ENCODE measurements around the gene MCF2L. TPM values are rescaled to one million over a fixed set of nuclear protein-coding genes. Genes with fewer than 3 reads are reported as not detected.

The MCF2L gene
- total RNA-seq, 2 experiments from 2014 or later: 13.0 to 13.5 TPM

GRCh38 chr13:113089693-113090414, 120.8 kb downstream of the MCF2L start:
- Mint-ChIP-seq H3K27me3 (no peaks in the 10 kb centered on the region), H3K27ac (no peak overlapping the region), H3K4me1 (ENCODE audit: low read depth) (no peaks in the 10 kb centered on the region), H3K36me3 (ENCODE audit: low read depth) (peaks cover 16% of the 10 kb centered on the region), H3K4me3 (no peak overlapping the region), H3K9me3 (no peaks in the 10 kb centered on the region)
- DNase-seq (no peak), ATAC-seq (ENCODE audit: poor library complexity) (no peak)
- CTCF ChIA-PET: interaction anchor here (0.9 kb wide), 1 partner anchor 9 kb away, joined by 3 read pairs; no protein-coding TSS in a partner anchor
- Histone ChIP-seq H3K27me3 (ENCODE audit: control insufficient read depth in 1 of 2, insufficient read depth in 2 of 2, low read length in 2 of 2) (no peaks in the 10 kb centered on the region), H3K36me3 (ENCODE audit: insufficient read depth, low read length) (peaks cover 2% of the 10 kb centered on the region), H3K4me3 (ENCODE audit: low read length) (no peak overlapping the region), H3K4me1 (ENCODE audit: insufficient read depth, low read length) (no peaks in the 10 kb centered on the region), H3K27ac (ENCODE audit: low read depth in 1 of 2, low read length in 2 of 2) (no peak overlapping the region), H3K9me3 (ENCODE audit: control insufficient read depth in 1 of 2, insufficient read depth in 1 of 2, low read length in 2 of 2) (no peaks in the 10 kb centered on the region)
- TF ChIP-seq, protein P1, sequence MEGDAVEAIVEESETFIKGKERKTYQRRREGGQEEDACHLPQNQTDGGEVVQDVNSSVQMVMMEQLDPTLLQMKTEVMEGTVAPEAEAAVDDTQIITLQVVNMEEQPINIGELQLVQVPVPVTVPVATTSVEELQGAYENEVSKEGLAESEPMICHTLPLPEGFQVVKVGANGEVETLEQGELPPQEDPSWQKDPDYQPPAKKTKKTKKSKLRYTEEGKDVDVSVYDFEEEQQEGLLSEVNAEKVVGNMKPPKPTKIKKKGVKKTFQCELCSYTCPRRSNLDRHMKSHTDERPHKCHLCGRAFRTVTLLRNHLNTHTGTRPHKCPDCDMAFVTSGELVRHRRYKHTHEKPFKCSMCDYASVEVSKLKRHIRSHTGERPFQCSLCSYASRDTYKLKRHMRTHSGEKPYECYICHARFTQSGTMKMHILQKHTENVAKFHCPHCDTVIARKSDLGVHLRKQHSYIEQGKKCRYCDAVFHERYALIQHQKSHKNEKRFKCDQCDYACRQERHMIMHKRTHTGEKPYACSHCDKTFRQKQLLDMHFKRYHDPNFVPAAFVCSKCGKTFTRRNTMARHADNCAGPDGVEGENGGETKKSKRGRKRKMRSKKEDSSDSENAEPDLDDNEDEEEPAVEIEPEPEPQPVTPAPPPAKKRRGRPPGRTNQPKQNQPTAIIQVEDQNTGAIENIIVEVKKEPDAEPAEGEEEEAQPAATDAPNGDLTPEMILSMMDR (IDR thresholded peaks at IDR 0.05): no peak
- POLR2A ChIA-PET: no interaction called here
- intact Hi-C loops (cut with DNase I, micrococcal nuclease): no loop called here

GRCh38 chr13:113090415-113090770, 121.4 kb downstream of the MCF2L start:
- Histone ChIP-seq H3K36me3 (ENCODE audit: insufficient read depth, low read length) (peaks cover 2% of the 10 kb centered on the region), H3K4me1 (ENCODE audit: insufficient read depth, low read length) (no peaks in the 10 kb centered on the region), H3K27me3 (ENCODE audit: control insufficient read depth in 1 of 2, insufficient read depth in 2 of 2, low read length in 2 of 2) (no peaks in the 10 kb centered on the region), H3K27ac (ENCODE audit: low read depth in 1 of 2, low read length in 2 of 2) (no peak overlapping the region), H3K4me3 (ENCODE audit: low read length) (no peak overlapping the region), H3K9me3 (ENCODE audit: control insufficient read depth in 1 of 2, insufficient read depth in 1 of 2, low read length in 2 of 2) (no peaks in the 10 kb centered on the region)
- no peaks in the 10 kb centered on the region for H3K27me3 Mint-ChIP-seq
- ChIA-PET POLR2A (no interaction called here), CTCF (no interaction called here)
- DNase-seq: no peak
- H3K9me3 Mint-ChIP-seq: no peaks in the 10 kb centered on the region
- no peaks in the 10 kb centered on the region for H3K4me1 Mint-ChIP-seq (ENCODE audit: low read depth)
- TF ChIP-seq, protein P1 (IDR thresholded peaks at IDR 0.05): no peak
- intact Hi-C loops (cut with DNase I, micrococcal nuclease): no loop called here
- no peak for ATAC-seq (ENCODE audit: poor library complexity)
- peaks cover 16% of the 10 kb centered on the region for H3K36me3 Mint-ChIP-seq (ENCODE audit: low read depth)
- no peak overlapping the region for H3K27ac Mint-ChIP-seq
- no peak overlapping the region for H3K4me3 Mint-ChIP-seq

DNA sequence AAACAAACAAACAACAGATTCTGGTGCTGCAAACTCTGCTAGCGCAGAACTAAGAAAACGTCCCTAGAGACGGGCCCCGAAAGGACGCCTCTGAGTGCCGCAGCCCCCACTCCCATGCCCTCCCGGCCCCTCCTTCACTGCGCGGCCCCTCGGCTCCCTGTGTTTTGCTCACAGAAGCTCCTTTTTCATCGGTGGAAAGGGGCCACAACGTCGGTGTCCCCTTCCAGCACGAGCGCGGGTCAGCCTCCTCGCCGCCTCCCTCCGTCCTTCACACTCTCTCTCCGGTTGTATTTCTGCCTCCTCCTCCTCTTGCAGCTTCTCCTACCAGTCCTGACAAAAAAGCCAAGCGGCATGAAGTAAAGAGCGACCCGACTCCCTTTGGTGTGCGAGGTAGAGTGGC, 121.8 kb downstream of the MCF2L start:
- Histone ChIP-seq H3K27ac (ENCODE audit: low read depth in 1 of 2, low read length in 2 of 2) (no peak overlapping the region), H3K27me3 (ENCODE audit: control insufficient read depth in 1 of 2, insufficient read depth in 2 of 2, low read length in 2 of 2) (no peaks in the 10 kb centered on the region), H3K4me3 (ENCODE audit: low read length) (no peak overlapping the region), H3K9me3 (ENCODE audit: control insufficient read depth in 1 of 2, insufficient read depth in 1 of 2, low read length in 2 of 2) (no peaks in the 10 kb centered on the region), H3K4me1 (ENCODE audit: insufficient read depth, low read length) (no peaks in the 10 kb centered on the region), H3K36me3 (ENCODE audit: insufficient read depth, low read length) (peaks cover 2% of the 10 kb centered on the region)
- Mint-ChIP-seq H3K27ac (no peak overlapping the region), H3K27me3 (no peaks in the 10 kb centered on the region), H3K36me3 (ENCODE audit: low read depth) (peaks cover 16% of the 10 kb centered on the region), H3K4me1 (ENCODE audit: low read depth) (no peaks in the 10 kb centered on the region), H3K4me3 (no peak overlapping the region), H3K9me3 (no peaks in the 10 kb centered on the region)
- DNase-seq (no peak), ATAC-seq (ENCODE audit: poor library complexity) (no peak)
- intact Hi-C loops (cut with DNase I, micrococcal nuclease): no loop called here
- POLR2A ChIA-PET: no interaction called here
- TF ChIP-seq, protein P1 (IDR thresholded peaks at IDR 0.05): no peak
- CTCF ChIA-PET: no interaction called here

Data from CD4-positive, alpha-beta T cell (primary cell).